RCC 7860 (cell line): ENCODE results near the gene MGRN1.

Source experiments
- DNase-seq: peaks from one replicate; pipeline ENCODE4 v3.0.0-alpha.2; 2015; ENCODE audit warnings: low spot score
- FAIRE-seq: peaks from 2 replicates; lab custom pipeline; 2012; peaks lifted over from hg19 to GRCh38; lab: Jason Lieb, UNC

MGRN1 gene

DNA sequence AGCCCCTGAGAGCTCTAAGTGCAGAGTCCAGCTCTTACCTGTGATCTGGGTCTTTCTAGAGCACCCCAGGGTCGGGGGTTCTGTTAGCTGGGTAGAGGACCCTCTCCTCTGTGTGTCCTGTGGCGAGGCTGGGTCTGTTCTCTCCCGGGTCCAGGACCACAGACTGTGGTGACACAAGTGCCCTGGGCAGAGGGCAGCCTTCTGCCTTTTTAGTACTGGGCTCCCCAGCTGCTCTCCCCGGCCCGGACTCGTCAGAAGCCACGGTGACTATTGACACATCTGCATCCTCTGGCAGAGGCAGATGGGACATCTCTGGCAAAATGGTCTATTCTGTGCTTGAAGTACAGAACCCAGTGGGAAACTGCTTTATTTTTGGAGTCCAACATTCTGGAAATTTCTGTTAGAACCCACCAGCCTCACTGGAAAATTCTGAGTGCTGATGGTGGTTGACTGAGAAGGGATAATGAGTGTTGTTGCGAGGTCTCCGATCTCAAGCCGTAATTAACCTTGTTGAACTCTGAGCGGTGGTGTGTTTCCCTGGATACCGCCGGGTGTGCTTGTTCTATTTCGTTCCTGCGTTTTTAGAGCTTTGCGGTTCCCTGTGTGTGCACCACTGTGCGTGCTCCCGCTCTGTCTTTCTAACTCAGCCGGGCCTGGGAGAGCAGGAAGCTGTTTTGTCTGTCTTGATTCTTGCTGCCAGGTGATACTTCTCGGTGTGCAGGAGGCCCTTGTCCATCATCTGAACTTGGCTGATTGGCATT is 42.8 kb downstream of the MGRN1 start:
- DNase-seq (no peak), FAIRE-seq (no peak)

DNA sequence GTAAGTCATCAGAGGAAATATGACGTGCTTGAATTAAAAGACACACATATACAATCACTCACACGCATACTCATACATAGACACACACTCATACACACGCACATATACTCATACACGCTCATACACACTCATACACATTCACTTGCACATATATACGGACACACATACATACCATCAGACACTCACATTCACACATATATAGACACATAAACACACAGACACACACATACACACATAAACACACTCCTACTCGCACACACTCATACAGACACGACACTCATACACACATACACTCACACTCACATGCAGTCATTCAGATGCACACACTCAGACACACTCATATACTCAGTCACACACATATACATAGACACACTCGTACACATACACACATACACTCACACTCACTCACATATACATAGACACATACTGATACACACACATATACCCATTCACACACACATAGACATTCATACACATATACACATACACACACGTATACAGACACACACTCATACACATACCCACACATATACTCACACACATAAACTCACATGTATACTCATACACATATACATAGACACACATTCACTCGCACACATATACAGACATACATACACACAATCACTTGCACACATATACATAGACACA is 43.8 kb downstream of the MGRN1 start:
- no peak for DNase-seq
- FAIRE-seq = no peak

DNA sequence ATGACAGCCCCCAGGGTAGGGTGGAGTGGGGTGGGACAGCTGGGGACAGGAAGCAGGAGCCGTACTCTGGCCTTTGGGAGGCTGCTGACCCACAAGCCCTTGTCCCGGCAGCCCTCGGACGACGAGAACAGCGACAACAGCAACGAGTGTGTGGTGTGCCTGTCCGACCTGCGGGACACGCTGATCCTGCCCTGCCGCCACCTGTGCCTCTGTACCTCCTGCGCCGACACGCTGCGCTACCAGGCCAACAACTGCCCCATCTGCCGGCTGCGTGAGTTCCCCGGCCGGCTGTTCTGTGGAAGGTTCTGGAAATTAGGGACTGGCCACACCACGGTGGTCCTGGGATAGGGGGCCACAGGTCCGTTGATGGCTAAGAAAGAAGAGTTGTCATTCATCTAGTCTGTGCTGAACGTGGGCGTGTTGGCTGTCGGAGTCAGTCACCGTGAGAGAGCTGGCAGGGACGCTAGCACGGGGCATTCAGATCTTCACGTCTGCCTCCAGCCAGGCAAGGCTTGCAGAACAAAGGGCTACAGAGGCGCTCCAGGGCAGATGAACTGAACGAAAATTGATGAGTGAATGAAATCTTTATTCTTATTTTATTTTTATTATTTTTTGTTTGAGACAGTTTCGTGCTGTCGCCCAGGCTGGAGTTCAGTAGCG is 48.9 kb downstream of the MGRN1 start:
- FAIRE-seq (no peak), DNase-seq (no peak)

DNA sequence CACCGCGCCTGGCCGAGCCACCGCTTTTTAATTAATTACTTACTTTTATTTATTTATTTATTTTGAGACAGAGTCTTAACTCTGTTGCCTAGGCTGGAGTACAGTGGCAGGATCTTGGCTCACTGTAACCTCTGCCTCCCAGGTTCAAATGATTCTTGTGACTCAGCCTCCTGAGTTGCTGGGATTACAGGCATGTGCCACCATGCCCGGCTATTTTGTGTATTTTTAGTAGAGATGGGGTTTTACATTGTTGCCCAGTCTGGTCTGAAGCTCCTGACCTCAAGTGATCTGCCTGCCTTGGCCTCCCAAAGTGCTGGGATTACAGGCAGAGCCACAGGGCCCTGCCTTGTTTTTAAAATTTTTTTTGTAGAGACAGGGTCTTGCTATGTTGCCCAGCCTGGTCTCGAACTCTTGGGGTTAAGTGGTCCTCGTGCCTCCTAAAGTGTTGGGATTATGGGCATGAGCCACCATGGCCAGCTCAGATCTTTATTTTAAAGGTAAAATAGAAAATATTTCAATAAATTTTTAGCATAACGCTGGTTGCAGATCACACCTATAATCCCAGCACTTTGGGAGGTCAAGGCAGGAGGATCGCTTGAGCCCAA is 50.4 kb downstream of the MGRN1 start:
- no peak for DNase-seq
- no peak for FAIRE-seq

DNA sequence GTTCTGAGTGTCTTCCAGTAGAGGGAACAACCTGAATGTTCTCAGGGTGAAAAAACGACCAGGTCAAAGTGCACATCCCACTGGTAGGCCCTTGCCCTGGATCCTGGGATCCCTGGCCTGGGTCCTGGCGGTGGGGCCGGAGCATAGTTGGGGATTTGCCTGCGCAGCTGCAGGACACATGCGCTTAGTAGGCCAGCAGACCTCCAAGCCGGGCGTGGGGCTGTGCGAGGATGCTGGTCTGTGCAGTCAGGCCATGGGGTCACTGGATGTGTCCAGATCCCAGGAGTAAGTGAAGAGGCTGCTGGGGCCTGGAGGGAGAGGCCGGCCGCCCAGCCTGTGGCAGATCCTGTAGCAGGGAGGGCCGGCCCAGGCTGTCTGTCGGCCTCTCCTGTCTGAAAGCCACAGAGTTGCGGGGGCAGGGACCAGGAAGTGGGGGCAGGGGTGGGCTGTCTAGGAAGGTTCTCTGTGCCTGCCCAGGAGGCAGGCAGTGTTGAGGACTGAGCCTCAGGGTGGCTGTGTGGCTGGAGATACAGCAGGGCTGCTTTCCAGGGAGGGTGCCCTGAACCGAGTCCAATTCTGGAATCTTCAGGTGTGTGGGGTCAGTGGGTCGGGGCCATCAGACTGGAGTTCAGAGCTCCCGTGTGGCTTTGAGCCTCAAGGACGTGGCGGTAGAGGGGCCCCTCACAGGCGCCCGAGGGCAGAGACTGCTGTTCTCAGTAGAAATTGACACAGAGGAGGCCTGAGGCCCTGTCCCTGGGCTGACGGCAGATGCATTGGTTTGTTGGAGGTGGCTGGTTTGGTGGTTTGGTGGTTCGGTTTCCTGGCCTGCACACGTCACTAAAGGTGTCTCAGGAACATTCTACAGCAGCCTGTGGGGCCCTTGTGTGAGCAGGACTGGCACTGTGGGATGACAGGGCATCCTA is 51.5 kb downstream of the MGRN1 start:
- FAIRE-seq (no peak), DNase-seq (no peak)

DNA sequence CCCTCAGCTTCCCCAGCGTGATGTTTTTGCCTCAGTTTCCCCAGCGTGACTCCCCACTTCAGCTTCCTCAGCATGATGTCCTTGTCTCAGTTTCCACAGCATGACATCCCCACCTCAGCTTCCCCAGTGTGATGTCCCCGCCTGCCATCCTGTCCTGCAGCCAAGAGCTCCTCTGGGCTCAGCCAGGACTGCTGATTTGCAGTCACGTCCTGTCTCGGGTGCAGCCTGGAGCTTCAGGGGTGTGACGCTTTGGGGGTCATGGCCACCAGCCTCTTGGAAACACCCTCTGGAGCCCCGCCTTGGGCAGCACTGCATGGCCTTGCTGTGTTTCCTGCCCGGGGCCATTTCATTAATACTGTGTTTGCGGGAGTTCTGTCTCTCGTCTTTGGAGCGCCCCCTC is 52.2 kb downstream of the MGRN1 start:
- no peak for DNase-seq
- FAIRE-seq = no peak

DNA sequence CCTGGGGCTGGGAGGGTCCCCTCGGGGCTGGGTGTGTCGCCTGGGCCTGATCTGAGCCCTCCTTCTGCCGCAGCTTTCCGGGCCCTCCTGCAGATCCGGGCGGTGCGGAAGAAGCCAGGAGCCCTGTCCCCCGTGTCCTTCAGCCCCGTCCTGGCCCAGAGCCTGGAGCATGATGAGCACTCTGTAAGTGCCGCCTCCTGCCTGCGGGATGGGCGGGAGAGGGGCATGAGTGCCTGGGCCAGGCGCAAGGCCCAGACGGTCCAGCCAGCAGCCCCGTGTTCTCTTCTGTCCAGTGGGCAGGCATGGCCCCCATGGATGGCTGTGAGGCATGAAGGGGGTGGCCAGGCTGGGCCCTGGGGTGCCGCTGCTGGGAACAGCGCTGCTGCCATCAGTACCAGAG is 52.8 kb downstream of the MGRN1 start:
- FAIRE-seq (no peak), DNase-seq (no peak)

DNA sequence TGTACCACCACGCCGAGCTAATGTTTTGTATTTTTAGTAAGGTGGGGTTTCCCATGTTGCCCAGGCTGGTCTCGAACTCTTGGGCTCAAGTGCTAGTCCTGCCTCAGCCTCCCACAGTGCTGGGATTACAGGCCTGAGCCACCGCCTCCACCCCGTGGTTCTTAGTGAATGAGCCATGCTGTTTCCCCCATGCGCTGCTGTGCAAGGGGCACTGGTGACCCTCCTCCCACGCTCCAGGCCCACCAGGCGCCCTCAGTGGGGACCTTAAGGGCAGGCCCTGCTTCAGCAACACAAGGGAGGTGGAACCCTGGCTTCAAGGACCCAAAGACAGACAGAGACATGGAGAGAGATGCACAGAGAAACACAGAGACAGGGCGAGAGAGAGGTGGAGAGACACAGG is 53.4 kb downstream of the MGRN1 start:
- DNase-seq = no peak
- no peak for FAIRE-seq

GRCh38 chr16:4678596-4678995 is 54.0 kb downstream of the MGRN1 start:
- no peak for FAIRE-seq

GRCh38 chr16:4679156-4679849 is 54.7 kb downstream of the MGRN1 start:
- DNase-seq (no peak), FAIRE-seq (no peak)

More at GRCh38 chr16:4678596-4678995, 54.0 kb downstream of the MGRN1 start:
- no peak for DNase-seq

DNA sequence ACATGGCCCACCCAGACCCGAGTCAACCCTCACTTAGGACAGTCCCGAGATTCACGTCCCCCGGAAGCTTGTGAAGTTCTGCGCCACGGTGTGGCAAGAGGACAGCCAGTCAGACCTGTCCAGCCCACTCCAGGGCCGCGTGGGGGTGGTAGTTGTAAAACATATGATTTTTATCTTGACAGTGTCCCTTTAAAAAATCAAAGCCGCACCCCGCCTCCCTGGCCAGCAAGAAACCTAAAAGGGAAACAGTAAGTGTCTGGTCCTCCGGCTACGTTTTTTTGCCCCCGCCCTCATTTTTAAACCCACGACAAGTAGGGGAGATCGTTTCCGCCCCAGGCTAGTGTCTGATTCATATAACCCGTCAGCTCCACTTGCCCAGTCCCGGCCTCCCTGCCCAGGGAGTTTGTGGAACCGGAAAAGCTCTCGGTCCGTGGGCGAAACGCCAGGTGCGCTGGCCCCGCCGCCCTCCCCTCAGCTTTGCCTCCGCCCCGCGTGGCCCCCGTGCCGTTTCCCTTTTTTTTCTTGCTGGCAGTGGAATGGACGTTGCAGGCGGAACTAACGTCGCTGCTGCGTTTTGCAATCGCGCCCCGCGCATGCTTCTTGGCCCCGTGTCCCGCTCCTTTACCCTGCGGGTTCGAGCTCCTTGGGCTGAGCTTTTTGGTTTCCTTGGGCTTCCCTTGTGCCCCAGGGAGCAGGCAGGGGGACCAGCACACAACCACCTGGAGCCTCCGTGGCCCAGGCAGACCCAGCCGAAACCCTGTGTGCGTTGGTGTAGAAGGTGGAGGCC is 55.4 kb downstream of the MGRN1 start:
- DNase-seq (no peak), FAIRE-seq (no peak)

DNA sequence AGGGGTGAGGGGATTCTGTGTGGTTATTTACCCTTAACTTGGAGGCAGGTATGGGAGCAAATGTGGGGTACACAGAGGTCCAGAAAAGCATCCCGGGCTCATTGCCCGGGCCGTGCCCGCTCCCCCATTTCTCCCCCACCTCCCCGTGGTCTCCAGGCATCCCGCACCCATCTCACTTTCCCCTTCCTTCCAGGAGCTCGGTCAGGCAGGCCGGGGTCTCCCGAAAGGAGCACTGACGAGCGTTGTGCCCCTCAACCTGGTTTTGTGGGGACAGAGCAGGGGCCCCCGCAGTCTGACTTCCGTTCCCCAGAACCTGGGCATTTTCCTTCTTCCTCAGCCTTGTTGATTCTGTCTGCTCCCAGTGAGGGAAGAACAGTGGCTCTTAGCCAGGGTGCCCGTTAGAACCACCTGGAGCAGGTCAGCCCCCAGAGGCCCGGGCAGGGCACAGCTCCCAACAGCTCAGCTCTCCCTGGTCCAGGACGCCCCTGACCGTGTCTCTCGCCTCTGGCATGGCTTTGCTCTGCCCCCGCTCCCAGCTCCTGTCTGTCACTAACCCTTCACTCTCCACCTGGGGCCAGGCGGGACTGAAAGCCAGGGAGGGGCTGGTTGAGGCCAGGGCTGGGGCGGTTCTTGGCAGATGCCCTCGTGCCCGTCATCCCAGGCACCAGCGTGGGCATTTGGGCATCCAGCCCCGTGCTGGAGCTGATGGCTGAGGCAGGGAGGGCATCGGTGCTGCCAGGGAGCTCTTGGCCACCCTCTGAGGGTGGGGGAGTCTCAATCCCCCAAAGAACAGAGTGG is 56.2 kb downstream of the MGRN1 start:
- DNase-seq (no peak), FAIRE-seq (no peak)

- FAIRE-seq = no peak
- DNase-seq = no peak
These were observed 57.0 kb downstream of the MGRN1 start for GRCh38 chr16:4681471-4682083.

DNA sequence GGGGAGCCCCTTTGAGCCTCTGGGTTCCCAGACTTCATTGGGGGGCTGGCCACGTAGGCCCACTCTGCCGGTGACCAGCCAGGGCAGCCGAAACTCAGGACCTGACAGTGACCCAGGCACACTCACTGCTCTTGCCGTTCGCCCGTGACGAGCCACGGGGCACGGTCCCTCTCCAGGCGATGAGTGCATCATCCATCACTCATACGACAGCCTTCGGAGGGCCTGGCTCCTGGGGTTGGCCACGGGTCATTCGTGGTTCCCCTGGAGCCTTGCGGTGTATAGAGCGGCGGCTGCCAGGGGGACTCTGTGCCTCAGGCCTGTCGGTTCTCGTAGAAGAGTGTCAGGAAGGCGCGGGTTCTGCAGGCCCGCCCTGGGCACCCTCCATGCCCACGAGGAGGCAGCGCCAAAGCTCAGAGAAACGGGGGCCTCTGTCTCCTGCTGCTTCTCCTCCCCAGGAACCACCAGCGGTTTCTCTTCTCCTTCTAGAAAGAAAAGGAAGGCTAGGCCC is 57.5 kb downstream of the MGRN1 start:
- FAIRE-seq (no peak), DNase-seq (no peak)

DNA sequence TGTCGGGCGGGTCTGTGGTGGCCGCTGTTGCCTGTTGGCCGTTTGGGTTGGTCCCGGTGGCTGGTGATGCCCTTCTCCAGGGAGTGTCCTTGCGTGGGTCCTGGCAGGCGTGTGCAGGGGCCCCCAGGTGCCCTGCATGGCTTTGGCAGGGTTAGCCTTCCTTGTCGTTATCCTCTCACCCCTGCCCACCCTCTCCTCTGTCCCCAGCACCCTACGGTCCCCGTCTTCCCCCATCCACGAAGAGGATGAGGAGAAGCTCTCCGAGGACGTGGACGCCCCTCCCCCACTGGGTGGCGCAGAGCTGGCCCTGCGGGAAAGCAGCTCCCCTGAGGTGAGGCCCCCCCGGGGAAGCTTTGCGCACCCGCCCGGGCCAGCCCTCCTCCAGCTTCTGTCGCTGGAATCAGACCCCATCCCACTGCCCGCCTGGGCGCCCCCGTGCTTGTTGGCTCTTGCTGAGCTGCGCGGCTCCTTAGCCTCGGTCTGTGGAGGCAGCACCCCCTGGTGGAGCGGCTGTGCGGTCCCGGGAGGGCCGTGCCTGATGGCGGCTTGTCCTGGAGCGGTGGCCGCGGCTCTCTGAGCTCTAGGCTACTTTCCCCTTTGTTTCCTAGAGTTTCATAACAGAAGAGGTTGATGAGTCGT is 58.1 kb downstream of the MGRN1 start:
- DNase-seq (peak; percentile 39), FAIRE-seq (no peak)

- no peak for DNase-seq
- no peak for FAIRE-seq
These were observed 58.8 kb downstream of the MGRN1 start for GRCh38 chr16:4683255-4684057.
